Neuronal stem cell (in vitro differentiated cells): ENCODE results near the gene PTPRZ1.
A peak's percentile ranks its signal among the peaks of the same experiment; 100 is the strongest.

ENCODE experiments used
- DNase-seq: peaks from one replicate; pipeline ENCODE4 v3.0.0-alpha.2; 2013; ENCODE audit warnings: low spot score
- H2AFZ ChIP-seq: one replicate; pipeline ENCODE4 v1.6.1; 2013; ENCODE audit warnings: mild to moderate bottlenecking, low read length, inconsistent platforms
- H2AK5ac ChIP-seq: 2 replicates; pipeline ENCODE4 v1.6.1; 2013; ENCODE audit warnings: low read depth, mild to moderate bottlenecking, inconsistent platforms, low read length, moderate library complexity, mixed read lengths
- H2BK120ac ChIP-seq: 2 replicates; pipeline ENCODE4 v1.6.1; 2013; ENCODE audit warnings: low read depth, mild to moderate bottlenecking, inconsistent platforms, low read length, moderate library complexity, mixed read lengths
- H2BK12ac ChIP-seq: one replicate; pipeline ENCODE4 v1.6.1; 2013; ENCODE audit warnings: low read length, inconsistent platforms
- H2BK15ac ChIP-seq: 2 replicates; pipeline ENCODE4 v1.6.1; 2013; ENCODE audit warnings: mild to moderate bottlenecking, low read length, inconsistent platforms, mixed read lengths
- H2BK5ac ChIP-seq: one replicate; pipeline ENCODE4 v1.6.1; 2013; ENCODE audit warnings: inconsistent platforms, mild to moderate bottlenecking, low read length, moderate library complexity
- H3K14ac ChIP-seq: one replicate; pipeline ENCODE4 v1.6.1; 2013; ENCODE audit warnings: low read length, inconsistent platforms
- H3K18ac ChIP-seq: 2 replicates; pipeline ENCODE4 v1.6.1; 2013; ENCODE audit warnings: low read length, inconsistent platforms
- H3K23ac ChIP-seq: 2 replicates; pipeline ENCODE4 v1.6.1; 2013; ENCODE audit warnings: low read depth, mild to moderate bottlenecking, mixed read lengths, low read length, inconsistent platforms; ENCODE audit not compliant: poor library complexity
- H3K27ac ChIP-seq: replicated peaks from 3 replicates; pipeline ENCODE4 v1.5.1; 2013; ENCODE audit warnings: low read length, inconsistent platforms
- H3K27me3 ChIP-seq, 3 experiments: 2 replicates each; pipeline ENCODE4 v1.6.1; 2013; ENCODE audit warnings: low read length in 3 of 3, mild to moderate bottlenecking in 2 of 3, inconsistent platforms in 1 of 3, low read depth in 1 of 3, mixed read lengths in 1 of 3, moderate library complexity in 1 of 3; ENCODE audit not compliant: control insufficient read depth in 3 of 3, insufficient read depth in 3 of 3
- H3K36me3 ChIP-seq, 2 donors: replicated peaks in 1 of 2; 2 replicates each; pipeline ENCODE4 v1.6.1; 2013; ENCODE audit warnings: low read length in 2 of 2; ENCODE audit not compliant: control insufficient read depth in 2 of 2, insufficient read depth in 2 of 2
- H3K4ac ChIP-seq: 2 replicates; pipeline ENCODE4 v1.6.1; 2013; ENCODE audit warnings: inconsistent platforms, mild to moderate bottlenecking, low read length, moderate library complexity
- H3K4me1 ChIP-seq, 2 donors: 1 replicate in 1 of 2; 2 replicates in 1 of 2; pipeline ENCODE4 v1.6.1; 2013; ENCODE audit warnings: low read length in 2 of 2, low read depth in 1 of 2; ENCODE audit not compliant: control insufficient read depth in 2 of 2, insufficient read depth in 1 of 2
- H3K4me2 ChIP-seq: one replicate; pipeline ENCODE4 v1.6.1; 2013; ENCODE audit warnings: mild to moderate bottlenecking, low read length, inconsistent platforms; ENCODE audit not compliant: insufficient read depth, poor library complexity, severe bottlenecking
- H3K4me3 ChIP-seq, 2 donors: 2 replicates each; pipeline ENCODE4 v1.5.1; 2013; ENCODE audit warnings: low read length in 2 of 2, mild to moderate bottlenecking in 2 of 2, inconsistent platforms in 1 of 2, moderate library complexity in 1 of 2
- H3K79me1 ChIP-seq: one replicate; pipeline ENCODE4 v1.6.1; 2013; ENCODE audit warnings: low read depth, mild to moderate bottlenecking, inconsistent platforms, low read length, moderate library complexity
- H3K9ac ChIP-seq: one replicate; pipeline ENCODE4 v1.6.1; 2013; ENCODE audit warnings: mild to moderate bottlenecking, low read depth, low read length, inconsistent platforms; ENCODE audit not compliant: poor library complexity
- H3K9me3 ChIP-seq, 2 donors: replicated peaks in 1 of 2; 2 replicates each; pipeline versions ENCODE3 to v1.6.1; 2013; ENCODE audit warnings: low read length in 2 of 2, mild to moderate bottlenecking in 2 of 2, inconsistent platforms in 1 of 2, low read depth in 1 of 2, mixed read lengths in 1 of 2, moderate library complexity in 1 of 2; ENCODE audit not compliant: control insufficient read depth in 2 of 2, insufficient read depth in 1 of 2
- H4K8ac ChIP-seq: one replicate; pipeline ENCODE4 v1.6.1; 2013; ENCODE audit warnings: low read depth, mild to moderate bottlenecking, inconsistent platforms, low read length, moderate library complexity
- H4K91ac ChIP-seq: one replicate; pipeline ENCODE4 v1.6.1; 2013; ENCODE audit warnings: low read length, low read depth, mild to moderate bottlenecking, inconsistent platforms; ENCODE audit not compliant: poor library complexity
- WGBS, 2 donors: extraction: QIAGEN DNeasy Blood & Tissue Kit; methylation state at CpG; one replicate each; pipeline ENCODE4 v1.1.7; 2013; ENCODE audit warnings: missing lambda C conversion rate in 2 of 2, mixed read lengths in 1 of 2; ENCODE audit not compliant: insufficient read length in 2 of 2, insufficient replicate concordance in 1 of 2; ENCODE audit errors: extremely low coverage in 2 of 2; 5-methylcytosine and 5-hydroxymethylcytosine counted together

The PTPRZ1 gene

DNA sequence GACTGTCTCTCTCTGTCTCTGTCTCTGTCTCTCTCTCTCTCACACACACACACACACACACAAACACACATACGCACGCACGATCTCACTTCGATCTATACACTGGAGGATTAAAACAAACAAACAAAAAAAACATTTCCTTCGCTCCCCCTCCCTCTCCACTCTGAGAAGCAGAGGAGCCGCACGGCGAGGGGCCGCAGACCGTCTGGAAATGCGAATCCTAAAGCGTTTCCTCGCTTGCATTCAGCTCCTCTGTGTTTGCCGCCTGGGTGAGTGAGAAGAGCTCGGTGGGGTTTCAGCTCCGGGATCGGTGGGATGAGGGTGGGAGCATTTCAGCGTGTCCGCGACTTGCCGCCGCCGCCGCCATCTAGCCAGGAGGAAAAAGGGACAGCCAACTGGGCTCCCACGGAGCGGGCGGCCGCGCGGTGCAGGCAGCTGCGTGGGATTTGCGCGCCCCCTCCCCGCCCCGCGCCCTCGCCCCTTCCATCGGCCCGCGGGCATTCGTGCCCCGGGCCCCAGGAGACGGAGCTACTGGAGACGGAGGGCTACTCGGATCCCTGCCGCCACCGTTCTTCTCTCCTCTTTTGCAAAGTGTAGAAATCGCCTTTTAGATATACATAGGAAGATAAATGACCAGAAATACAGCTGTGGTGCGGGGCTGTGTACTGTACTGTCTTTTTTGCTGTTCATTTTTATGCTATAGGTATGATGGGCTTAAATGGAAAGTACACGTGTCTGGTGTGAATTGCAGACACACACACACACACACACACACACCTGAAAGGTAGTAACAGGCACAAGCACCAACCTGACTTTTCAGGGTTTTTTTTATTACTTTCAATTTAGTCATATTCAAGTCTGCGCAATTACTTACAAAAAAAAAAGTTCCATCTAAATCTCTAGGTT lies 581 bp downstream of the PTPRZ1 start:
- Histone ChIP-seq H2BK120ac (peak overlapping the region; percentile 78), H3K9ac (peak overlapping the region; percentile 96), H3K27ac (peak overlapping the region; percentile 99), H2BK15ac (no peak overlapping the region), H3K14ac (peak overlapping the region; percentile 47), H4K8ac (no peak overlapping the region), H3K18ac (peak overlapping the region; percentile 95), H2BK12ac (peak overlapping the region; percentile 2), H3K4ac (peak overlapping the region; percentile 32), H3K23ac (peak overlapping the region; percentile 90), H4K91ac (peak overlapping the region; percentile 57), H3K27me3 (no peaks in the 10 kb centered on the region), H3K4me2 (peak overlapping the region; percentile 37), H3K9me3 (peaks cover 0 to 34% of the 10 kb centered on the region in 2 donors), H3K79me1 (no peaks in the 10 kb centered on the region), H2BK5ac (peak overlapping the region; percentile 96), H3K36me3 (peaks cover 2 to 37% of the 10 kb centered on the region in 2 donors), H3K4me1 (peaks cover 12 to 14% of the 10 kb centered on the region in 2 donors), H3K4me3 (peak overlapping the region; percentile 69 to 87), H2AFZ (peak overlapping the region; percentile 78), H2AK5ac (peak overlapping the region; percentile 27)
- WGBS, 2 donors = no CpG with 5 or more reads among the region's 51 CpGs
- DNase-seq = peak; percentile 48

DNA sequence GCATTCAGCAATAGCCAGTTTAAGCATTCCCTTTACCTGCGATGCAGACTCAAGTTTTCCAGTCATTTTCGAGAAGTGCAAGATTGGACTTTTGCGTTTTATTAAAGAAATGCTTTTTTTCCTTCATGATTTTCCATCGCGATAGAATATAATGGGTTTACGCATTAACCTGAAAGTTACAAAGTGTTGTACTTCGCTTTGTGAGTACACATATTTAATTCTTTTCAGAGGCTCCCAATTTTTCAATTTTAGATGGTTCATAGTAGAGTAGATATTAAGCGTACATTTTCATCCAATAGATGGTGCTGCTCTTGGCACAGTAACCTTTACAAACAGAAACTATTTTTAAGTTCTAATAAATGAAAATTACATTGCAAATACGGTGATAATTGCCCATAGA lies 1.3 kb downstream of the PTPRZ1 start:
- DNase-seq = no peak
- H3K79me1 ChIP-seq = no peaks in the 10 kb centered on the region
- no peaks in the 10 kb centered on the region for H3K27me3 ChIP-seq
- no peak overlapping the region for H3K23ac ChIP-seq
- H4K91ac ChIP-seq = no peak overlapping the region
- no peak overlapping the region for H3K27ac ChIP-seq
- H3K4me3 ChIP-seq = peak overlapping the region; percentile 69 to 87
- peaks cover 0 to 41% of the 10 kb centered on the region in 2 donors for H3K9me3 ChIP-seq
- H3K4me2 ChIP-seq = peak overlapping the region; percentile 46
- H3K36me3 ChIP-seq = peaks cover 4 to 44% of the 10 kb centered on the region in 2 donors
- no peak overlapping the region for H2AK5ac ChIP-seq
- H2AFZ ChIP-seq = no peak overlapping the region
- H3K18ac ChIP-seq = no peak overlapping the region
- no peak overlapping the region for H2BK120ac ChIP-seq
- peaks cover 14 to 16% of the 10 kb centered on the region in 2 donors for H3K4me1 ChIP-seq
- no peak overlapping the region for H4K8ac ChIP-seq
- no peak overlapping the region for H3K14ac ChIP-seq
- no CpG with 5 or more reads among the region's 9 CpGs for whole genome bisulfite sequencing, 2 donors
- no peak overlapping the region for H2BK5ac ChIP-seq
- no peak overlapping the region for H3K9ac ChIP-seq
- H2BK12ac ChIP-seq = no peak overlapping the region
- H3K4ac ChIP-seq = no peak overlapping the region
- no peak overlapping the region for H2BK15ac ChIP-seq

DNA sequence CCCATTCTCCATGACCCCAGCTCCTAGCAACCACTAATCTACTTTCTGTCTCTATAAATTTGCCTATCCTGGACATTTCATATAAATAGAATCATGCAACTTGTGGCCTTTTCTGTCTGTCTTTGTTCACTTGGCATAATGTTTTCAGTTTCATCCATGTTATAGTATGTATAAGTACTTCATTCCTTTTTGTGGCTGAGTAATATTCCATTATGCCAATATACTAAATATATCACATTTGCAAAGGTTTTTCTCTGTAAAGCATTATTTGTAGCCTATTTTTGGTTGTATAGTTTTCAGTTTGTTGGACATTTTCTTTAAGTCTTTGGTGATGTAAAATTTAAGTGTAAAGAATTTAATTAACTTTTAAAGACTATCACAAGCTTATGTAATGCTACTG lies 2.2 kb downstream of the PTPRZ1 start:
- H3K4me2 ChIP-seq = peak overlapping the region; percentile 26
- no peak overlapping the region for H3K9ac ChIP-seq
- H4K91ac ChIP-seq = no peak overlapping the region
- H2BK15ac ChIP-seq = no peak overlapping the region
- DNase-seq = no peak
- H3K18ac ChIP-seq = no peak overlapping the region
- no peak overlapping the region for H3K14ac ChIP-seq
- H4K8ac ChIP-seq = no peak overlapping the region
- no peak overlapping the region for H2BK5ac ChIP-seq
- no peaks in the 10 kb centered on the region for H3K27me3 ChIP-seq
- no peak overlapping the region for H2AK5ac ChIP-seq
- no peak overlapping the region for H3K4ac ChIP-seq
- H2BK120ac ChIP-seq = no peak overlapping the region
- no peak overlapping the region for H3K27ac ChIP-seq
- H3K4me3 ChIP-seq = peak overlapping the region in 1 of 2 donors; percentile 69
- H3K9me3 ChIP-seq = peaks cover 0 to 44% of the 10 kb centered on the region in 2 donors
- peaks cover 14 to 16% of the 10 kb centered on the region in 2 donors for H3K4me1 ChIP-seq
- H2AFZ ChIP-seq = no peak overlapping the region
- H3K23ac ChIP-seq = no peak overlapping the region
- no peaks in the 10 kb centered on the region for H3K79me1 ChIP-seq
- H2BK12ac ChIP-seq = no peak overlapping the region
- peaks cover 4 to 48% of the 10 kb centered on the region in 2 donors for H3K36me3 ChIP-seq

DNA sequence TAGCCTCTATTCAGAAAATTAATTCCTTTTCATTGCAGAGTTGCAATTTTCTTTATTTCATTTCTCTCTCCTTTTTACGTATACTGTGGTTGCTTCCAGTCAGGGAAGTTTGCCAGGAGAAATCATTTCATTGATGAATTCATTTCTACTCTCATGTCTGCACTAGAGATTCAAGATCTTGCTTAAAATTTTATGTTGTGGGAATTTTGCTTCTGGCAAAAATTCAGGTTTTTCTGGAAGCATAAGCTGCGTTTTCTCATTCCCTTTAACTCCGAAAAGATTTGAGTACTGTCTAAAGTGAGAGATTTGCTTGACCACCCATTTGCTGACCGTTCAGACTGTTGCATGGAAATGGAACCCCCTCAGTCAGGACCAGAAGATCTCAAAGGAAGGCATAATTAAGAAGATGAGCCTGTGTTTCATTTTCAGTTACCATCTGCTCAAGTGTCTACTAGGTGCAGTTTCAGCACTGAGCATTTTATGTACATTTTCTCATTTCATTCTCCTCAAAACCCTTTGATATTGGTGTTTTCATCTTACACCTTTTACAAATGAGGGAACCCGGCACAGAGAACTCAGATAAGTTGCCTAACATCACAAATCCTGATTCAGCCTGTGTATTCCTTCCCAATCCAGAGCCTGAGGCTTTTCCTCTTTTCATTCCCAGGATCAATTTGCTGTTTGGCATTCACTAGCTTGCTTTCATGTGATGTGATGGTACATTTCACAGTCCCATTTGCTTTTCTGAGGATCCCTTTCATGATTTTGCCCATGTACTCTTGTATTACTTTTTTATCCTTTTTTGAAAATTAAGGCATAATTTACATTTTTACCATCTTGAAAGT lies 3.9 kb downstream of the PTPRZ1 start:
- WGBS, 2 donors = no CpG with 5 or more reads among the region's 5 CpGs

More for the DNA sequence above, 3.9 kb downstream of the PTPRZ1 start:
- no peak for DNase-seq
- no peak overlapping the region for H3K4ac ChIP-seq
- H3K23ac ChIP-seq = no peak overlapping the region
- H2BK5ac ChIP-seq = no peak overlapping the region
- H2BK12ac ChIP-seq = no peak overlapping the region
- H3K4me3 ChIP-seq = no peak overlapping the region
- no peaks in the 10 kb centered on the region for H3K27me3 ChIP-seq
- no peak overlapping the region for H2BK120ac ChIP-seq
- H3K4me2 ChIP-seq = no peak overlapping the region
- no peak overlapping the region for H4K91ac ChIP-seq
- H4K8ac ChIP-seq = no peak overlapping the region
- H2AK5ac ChIP-seq = no peak overlapping the region
- H3K9ac ChIP-seq = no peak overlapping the region
- no peaks in the 10 kb centered on the region for H3K79me1 ChIP-seq
- H2BK15ac ChIP-seq = no peak overlapping the region
- H3K4me1 ChIP-seq = peaks cover 7 to 20% of the 10 kb centered on the region in 2 donors
- H3K27ac ChIP-seq = peak overlapping the region; percentile 9
- peaks cover 0 to 60% of the 10 kb centered on the region in 2 donors for H3K9me3 ChIP-seq
- H3K14ac ChIP-seq = no peak overlapping the region
- H3K36me3 ChIP-seq = peaks cover 4 to 65% of the 10 kb centered on the region in 2 donors
- no peak overlapping the region for H3K18ac ChIP-seq
- H2AFZ ChIP-seq = no peak overlapping the region
